ENCODE results near the gene HOXC11. TPM values are rescaled to one million over a fixed set of nuclear protein-coding genes. Genes with fewer than 3 reads are reported as not detected.

HOXC11 gene
- total and polyA plus RNA-seq, 10 of the 15 experiments (the other 5 are each of a cell fraction or from before 2014, with no cell fraction given) = not detected

DNA sequence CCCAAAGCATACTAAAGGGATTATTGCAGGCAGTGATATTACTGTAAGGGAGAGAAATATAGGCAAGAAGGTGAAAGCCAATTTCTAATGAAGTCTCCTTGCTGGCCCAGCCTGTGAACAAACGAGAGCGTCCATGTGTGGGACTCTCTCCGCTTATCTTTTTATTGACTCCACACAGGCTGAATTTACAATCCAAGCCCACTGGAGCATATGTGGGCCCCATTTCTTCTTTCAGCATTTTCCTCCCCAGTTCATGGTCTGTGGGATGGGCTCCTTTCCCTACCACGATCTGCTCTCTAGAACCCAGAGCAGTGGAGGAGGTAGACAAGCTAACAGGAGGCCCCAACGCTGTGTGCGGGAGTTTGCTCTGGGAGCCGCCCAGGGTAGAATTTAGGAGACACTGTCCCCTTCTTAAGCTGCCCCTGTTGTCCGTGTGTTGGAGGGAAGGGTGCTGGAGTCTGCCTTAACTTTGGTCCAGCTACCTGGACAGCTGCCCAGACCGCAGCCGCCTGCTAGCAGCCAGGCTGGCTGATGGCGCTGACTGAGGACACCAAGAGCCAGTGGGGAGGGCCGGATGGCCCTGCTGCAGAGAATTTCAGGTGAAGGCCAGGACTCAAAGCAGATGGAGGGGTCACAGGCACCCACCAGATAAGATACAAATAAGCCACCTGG lies 3.2 kb upstream of the HOXC11 start (continued):
- TF ChIP-seq, protein P1, sequence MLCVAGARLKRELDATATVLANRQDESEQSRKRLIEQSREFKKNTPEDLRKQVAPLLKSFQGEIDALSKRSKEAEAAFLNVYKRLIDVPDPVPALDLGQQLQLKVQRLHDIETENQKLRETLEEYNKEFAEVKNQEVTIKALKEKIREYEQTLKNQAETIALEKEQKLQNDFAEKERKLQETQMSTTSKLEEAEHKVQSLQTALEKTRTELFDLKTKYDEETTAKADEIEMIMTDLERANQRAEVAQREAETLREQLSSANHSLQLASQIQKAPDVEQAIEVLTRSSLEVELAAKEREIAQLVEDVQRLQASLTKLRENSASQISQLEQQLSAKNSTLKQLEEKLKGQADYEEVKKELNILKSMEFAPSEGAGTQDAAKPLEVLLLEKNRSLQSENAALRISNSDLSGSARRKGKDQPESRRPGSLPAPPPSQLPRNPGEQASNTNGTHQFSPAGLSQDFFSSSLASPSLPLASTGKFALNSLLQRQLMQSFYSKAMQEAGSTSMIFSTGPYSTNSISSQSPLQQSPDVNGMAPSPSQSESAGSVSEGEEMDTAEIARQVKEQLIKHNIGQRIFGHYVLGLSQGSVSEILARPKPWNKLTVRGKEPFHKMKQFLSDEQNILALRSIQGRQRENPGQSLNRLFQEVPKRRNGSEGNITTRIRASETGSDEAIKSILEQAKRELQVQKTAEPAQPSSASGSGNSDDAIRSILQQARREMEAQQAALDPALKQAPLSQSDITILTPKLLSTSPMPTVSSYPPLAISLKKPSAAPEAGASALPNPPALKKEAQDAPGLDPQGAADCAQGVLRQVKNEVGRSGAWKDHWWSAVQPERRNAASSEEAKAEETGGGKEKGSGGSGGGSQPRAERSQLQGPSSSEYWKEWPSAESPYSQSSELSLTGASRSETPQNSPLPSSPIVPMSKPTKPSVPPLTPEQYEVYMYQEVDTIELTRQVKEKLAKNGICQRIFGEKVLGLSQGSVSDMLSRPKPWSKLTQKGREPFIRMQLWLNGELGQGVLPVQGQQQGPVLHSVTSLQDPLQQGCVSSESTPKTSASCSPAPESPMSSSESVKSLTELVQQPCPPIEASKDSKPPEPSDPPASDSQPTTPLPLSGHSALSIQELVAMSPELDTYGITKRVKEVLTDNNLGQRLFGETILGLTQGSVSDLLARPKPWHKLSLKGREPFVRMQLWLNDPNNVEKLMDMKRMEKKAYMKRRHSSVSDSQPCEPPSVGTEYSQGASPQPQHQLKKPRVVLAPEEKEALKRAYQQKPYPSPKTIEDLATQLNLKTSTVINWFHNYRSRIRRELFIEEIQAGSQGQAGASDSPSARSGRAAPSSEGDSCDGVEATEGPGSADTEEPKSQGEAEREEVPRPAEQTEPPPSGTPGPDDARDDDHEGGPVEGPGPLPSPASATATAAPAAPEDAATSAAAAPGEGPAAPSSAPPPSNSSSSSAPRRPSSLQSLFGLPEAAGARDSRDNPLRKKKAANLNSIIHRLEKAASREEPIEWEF (IDR thresholded peaks at IDR 0.05; ENCODE audit: insufficient replicate concordance, low read depth, low read length) = no peak
- TF ChIP-seq GATAD2B (conservative IDR thresholded peaks at IDR 0.05; ENCODE audit: low read depth) = no peak

DNA sequence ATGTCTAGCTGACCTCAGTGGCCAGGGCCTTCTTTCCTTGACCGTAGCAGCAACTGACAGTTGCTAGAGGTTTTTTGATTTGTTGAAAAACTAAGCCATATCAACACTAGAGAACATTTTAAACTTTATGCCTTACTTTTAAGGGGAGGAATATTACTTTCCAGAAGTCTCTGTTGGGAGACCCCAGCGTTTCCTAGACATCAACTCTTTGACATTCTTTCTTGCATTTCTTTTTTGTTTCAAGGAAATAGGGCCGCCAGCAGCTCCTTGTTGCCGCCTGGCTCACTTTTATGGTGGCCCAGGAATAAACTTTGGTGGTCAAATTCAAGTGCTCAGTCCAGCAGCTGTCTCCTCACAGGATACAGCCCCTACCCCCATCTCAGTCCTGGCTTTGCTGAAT lies 2.5 kb upstream of the HOXC11 start:
- WGBS (ENCODE audit: insufficient coverage, insufficient replicate concordance, low lambda C conversion rate, missing lambda C conversion rate) = 7% methylated on average over 4 of the region's 4 CpGs
- Histone ChIP-seq H3K4me2 (ENCODE audit: control insufficient read depth, insufficient read depth) (no peak overlapping the region), H3K9me3 (replicated peaks; ENCODE audit: control insufficient read depth, insufficient read depth, low read length) (no peaks in the 10 kb centered on the region; the same call in 2 of the 3 replicates), H3K36me3 (ENCODE audit: control insufficient read depth in 2 of 2, insufficient read depth in 2 of 2, low read length in 1 of 2) (no peaks in the 10 kb centered on the region), H2AFZ (ENCODE audit: control insufficient read depth, low read depth, low read length) (no peak overlapping the region), H3K27ac (ENCODE audit: control insufficient read depth, insufficient read depth) (no peak overlapping the region), H3K9ac (ENCODE audit: control insufficient read depth, insufficient read depth, low read length) (no peak overlapping the region), H3K4me1 (ENCODE audit: control insufficient read depth, insufficient read depth, low read length) (no peaks in the 10 kb centered on the region; the same call in 1 of the 2 replicates), H3K27me3 (replicated peaks in 1 of 2; ENCODE audit: control insufficient read depth in 2 of 2, insufficient read depth in 2 of 2, low read length in 1 of 2) (peaks cover 31 to 51% of the 10 kb centered on the region in 2 experiments), H3K79me2 (ENCODE audit: control insufficient read depth, insufficient read depth, low read length) (no peaks in the 10 kb centered on the region), H3K4me3 (no peak overlapping the region), H4K20me1 (ENCODE audit: control insufficient read depth, insufficient read depth) (no peaks in the 10 kb centered on the region; the same call in 1 of the 2 replicates)
- DNase-seq (ENCODE audit: low read depth, low spot score) (no peak), FAIRE-seq (no peak), ATAC-seq (no peak)
- intact Hi-C loops (cut with micrococcal nuclease; ENCODE audit: unreplicated experiment) = no loop called here
- in situ Hi-C loops (cut with MboI) = no loop called here
- BruUV-seq (replicated peaks) = no TSS peak
- ChIA-PET POLR2A (no interaction called here), SMC1A (ENCODE audit: uncharacterized antibody, unreplicated experiment) (no interaction called here), CTCF (interaction anchor here (0.8 kb wide), 1 partner anchor 429 kb away, joined by 3 read pairs; no protein-coding TSS in a partner anchor), RAD21 (ENCODE audit: unreplicated experiment) (no interaction called here)
- TF ChIP-seq YY1 (IDR thresholded peaks at IDR 0.05; ENCODE audit: low read depth, low read length) (no peak), RBBP5 (conservative IDR thresholded peaks at IDR 0.05) (no peak), EED (IDR thresholded peaks at IDR 0.05; ENCODE audit: low read depth) (no peak), POLR2A (IDR thresholded peaks at IDR 0.05; ENCODE audit: low read depth, low read length) (no peak), RELA (IDR thresholded peaks at IDR 0.05; ENCODE audit: borderline replicate concordance, partially characterized antibody) (no peak), MEF2A (IDR thresholded peaks at IDR 0.05; ENCODE audit: insufficient read depth, low read depth, low read length) (no peak), ASH2L (IDR thresholded peaks at IDR 0.05; ENCODE audit: borderline replicate concordance, low read depth) (no peak), PAX5 (IDR thresholded peaks at IDR 0.05; ENCODE audit: borderline replicate concordance, low read depth, low read length) (no peak)
- TF ChIP-seq, protein P2, sequence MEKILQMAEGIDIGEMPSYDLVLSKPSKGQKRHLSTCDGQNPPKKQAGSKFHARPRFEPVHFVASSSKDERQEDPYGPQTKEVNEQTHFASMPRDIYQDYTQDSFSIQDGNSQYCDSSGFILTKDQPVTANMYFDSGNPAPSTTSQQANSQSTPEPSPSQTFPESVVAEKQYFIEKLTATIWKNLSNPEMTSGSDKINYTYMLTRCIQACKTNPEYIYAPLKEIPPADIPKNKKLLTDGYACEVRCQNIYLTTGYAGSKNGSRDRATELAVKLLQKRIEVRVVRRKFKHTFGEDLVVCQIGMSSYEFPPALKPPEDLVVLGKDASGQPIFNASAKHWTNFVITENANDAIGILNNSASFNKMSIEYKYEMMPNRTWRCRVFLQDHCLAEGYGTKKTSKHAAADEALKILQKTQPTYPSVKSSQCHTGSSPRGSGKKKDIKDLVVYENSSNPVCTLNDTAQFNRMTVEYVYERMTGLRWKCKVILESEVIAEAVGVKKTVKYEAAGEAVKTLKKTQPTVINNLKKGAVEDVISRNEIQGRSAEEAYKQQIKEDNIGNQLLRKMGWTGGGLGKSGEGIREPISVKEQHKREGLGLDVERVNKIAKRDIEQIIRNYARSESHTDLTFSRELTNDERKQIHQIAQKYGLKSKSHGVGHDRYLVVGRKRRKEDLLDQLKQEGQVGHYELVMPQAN (conservative IDR thresholded peaks at IDR 0.05) = no peak
- TF ChIP-seq, protein P3, sequence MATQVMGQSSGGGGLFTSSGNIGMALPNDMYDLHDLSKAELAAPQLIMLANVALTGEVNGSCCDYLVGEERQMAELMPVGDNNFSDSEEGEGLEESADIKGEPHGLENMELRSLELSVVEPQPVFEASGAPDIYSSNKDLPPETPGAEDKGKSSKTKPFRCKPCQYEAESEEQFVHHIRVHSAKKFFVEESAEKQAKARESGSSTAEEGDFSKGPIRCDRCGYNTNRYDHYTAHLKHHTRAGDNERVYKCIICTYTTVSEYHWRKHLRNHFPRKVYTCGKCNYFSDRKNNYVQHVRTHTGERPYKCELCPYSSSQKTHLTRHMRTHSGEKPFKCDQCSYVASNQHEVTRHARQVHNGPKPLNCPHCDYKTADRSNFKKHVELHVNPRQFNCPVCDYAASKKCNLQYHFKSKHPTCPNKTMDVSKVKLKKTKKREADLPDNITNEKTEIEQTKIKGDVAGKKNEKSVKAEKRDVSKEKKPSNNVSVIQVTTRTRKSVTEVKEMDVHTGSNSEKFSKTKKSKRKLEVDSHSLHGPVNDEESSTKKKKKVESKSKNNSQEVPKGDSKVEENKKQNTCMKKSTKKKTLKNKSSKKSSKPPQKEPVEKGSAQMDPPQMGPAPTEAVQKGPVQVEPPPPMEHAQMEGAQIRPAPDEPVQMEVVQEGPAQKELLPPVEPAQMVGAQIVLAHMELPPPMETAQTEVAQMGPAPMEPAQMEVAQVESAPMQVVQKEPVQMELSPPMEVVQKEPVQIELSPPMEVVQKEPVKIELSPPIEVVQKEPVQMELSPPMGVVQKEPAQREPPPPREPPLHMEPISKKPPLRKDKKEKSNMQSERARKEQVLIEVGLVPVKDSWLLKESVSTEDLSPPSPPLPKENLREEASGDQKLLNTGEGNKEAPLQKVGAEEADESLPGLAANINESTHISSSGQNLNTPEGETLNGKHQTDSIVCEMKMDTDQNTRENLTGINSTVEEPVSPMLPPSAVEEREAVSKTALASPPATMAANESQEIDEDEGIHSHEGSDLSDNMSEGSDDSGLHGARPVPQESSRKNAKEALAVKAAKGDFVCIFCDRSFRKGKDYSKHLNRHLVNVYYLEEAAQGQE (IDR thresholded peaks at IDR 0.05; ENCODE audit: low read depth, low read length) = no peak

All from GM12878 (cell line).